ENCODE results near the gene ARID1B. TPM values are rescaled to one million over a fixed set of nuclear protein-coding genes. Genes with fewer than 3 reads are reported as not detected.

The ARID1B gene
- total and polyA plus RNA-seq, 9 of the 15 experiments (the other 6 are each of a cell fraction or from before 2014, with no cell fraction given) = 12.5 to 50.5 (median 25.8) TPM

DNA sequence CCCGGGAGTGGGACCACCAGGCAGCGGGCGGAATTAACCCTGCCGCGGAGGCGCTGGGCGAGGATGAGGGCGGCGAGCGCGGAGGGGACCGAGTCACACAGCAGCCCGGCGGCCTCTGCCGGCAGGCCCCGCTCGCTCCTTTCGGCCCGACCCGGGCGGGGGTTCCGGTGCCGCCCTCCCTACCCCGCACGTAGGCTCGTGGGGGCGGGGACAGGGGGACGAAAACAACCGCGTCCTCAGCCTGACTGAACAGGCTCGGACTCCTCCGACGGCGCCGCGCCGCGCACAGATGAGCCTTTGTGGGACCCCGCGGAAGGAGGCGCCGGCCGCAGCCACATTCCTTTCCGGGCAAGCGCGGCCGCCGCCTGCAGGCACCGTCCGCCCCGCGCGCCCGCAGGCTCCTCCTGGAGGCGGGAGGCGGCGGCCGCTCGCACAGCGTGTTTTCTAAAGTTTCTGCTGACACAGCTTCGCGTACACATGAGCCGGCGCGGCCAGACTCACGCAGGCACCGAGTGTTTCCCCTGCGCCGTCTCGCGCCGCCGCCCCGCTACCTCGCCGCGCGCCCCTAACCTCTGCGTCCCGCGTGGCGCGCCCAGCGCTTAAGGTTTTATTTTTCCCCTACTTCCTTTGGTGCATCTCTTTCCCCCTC is 244.3 kb downstream of the ARID1B start (continued):
- TF ChIP-seq, protein P1, sequence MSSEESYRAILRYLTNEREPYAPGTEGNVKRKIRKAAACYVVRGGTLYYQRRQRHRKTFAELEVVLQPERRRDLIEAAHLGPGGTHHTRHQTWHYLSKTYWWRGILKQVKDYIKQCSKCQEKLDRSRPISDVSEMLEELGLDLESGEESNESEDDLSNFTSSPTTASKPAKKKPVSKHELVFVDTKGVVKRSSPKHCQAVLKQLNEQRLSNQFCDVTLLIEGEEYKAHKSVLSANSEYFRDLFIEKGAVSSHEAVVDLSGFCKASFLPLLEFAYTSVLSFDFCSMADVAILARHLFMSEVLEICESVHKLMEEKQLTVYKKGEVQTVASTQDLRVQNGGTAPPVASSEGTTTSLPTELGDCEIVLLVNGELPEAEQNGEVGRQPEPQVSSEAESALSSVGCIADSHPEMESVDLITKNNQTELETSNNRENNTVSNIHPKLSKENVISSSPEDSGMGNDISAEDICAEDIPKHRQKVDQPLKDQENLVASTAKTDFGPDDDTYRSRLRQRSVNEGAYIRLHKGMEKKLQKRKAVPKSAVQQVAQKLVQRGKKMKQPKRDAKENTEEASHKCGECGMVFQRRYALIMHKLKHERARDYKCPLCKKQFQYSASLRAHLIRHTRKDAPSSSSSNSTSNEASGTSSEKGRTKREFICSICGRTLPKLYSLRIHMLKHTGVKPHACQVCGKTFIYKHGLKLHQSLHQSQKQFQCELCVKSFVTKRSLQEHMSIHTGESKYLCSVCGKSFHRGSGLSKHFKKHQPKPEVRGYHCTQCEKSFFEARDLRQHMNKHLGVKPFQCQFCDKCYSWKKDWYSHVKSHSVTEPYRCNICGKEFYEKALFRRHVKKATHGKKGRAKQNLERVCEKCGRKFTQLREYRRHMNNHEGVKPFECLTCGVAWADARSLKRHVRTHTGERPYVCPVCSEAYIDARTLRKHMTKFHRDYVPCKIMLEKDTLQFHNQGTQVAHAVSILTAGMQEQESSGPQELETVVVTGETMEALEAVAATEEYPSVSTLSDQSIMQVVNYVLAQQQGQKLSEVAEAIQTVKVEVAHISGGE (CRISPR knock-in tag; IDR thresholded peaks at IDR 0.05) = peak in 2 of 3 experiments; percentile 48 to 91; a peak in 4 of 6 replicates
- TF ChIP-seq FIP1L1 (IDR thresholded peaks at IDR 0.05; ENCODE audit: low read depth, low read length, poor library complexity, severe bottlenecking) (peak; percentile 86), ZNF507 (tag; conservative IDR thresholded peaks at IDR 0.05) (no peak), MTA3 (IDR thresholded peaks at IDR 0.05; ENCODE audit: borderline replicate concordance) (peak; percentile 92; the same call in 1 of the 2 replicates), SMAD2 (IDR thresholded peaks at IDR 0.05; ENCODE audit: low read depth, low read length) (no peak), ELF4 (CRISPR knock-in tag; IDR thresholded peaks at IDR 0.05) (0 out of 2 replicates have a peak, but pooled peaks have one; percentile 14), NCOA1 (IDR thresholded peaks at IDR 0.05; ENCODE audit: low read depth) (0 out of 2 replicates have a peak, but pooled peaks have one; percentile 26), PML (IDR thresholded peaks at IDR 0.05; ENCODE audit: low read length) (peak; percentile 83), TAF9B (IDR thresholded peaks at IDR 0.05; ENCODE audit: partially characterized antibody) (peak; percentile 72), NFIX (CRISPR knock-in tag; IDR thresholded peaks at IDR 0.05; ENCODE audit: low read depth) (no peak), TARDBP (IDR thresholded peaks at IDR 0.05) (peak; percentile 69; the same call in 1 of the 2 replicates), ARNT (IDR thresholded peaks at IDR 0.05) (no peak; a peak in 1 of 4 replicates)
- TF ChIP-seq, protein P2, sequence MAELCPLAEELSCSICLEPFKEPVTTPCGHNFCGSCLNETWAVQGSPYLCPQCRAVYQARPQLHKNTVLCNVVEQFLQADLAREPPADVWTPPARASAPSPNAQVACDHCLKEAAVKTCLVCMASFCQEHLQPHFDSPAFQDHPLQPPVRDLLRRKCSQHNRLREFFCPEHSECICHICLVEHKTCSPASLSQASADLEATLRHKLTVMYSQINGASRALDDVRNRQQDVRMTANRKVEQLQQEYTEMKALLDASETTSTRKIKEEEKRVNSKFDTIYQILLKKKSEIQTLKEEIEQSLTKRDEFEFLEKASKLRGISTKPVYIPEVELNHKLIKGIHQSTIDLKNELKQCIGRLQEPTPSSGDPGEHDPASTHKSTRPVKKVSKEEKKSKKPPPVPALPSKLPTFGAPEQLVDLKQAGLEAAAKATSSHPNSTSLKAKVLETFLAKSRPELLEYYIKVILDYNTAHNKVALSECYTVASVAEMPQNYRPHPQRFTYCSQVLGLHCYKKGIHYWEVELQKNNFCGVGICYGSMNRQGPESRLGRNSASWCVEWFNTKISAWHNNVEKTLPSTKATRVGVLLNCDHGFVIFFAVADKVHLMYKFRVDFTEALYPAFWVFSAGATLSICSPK (IDR thresholded peaks at IDR 0.05; ENCODE audit: borderline replicate concordance) = no peak
- TF ChIP-seq, protein P3, sequence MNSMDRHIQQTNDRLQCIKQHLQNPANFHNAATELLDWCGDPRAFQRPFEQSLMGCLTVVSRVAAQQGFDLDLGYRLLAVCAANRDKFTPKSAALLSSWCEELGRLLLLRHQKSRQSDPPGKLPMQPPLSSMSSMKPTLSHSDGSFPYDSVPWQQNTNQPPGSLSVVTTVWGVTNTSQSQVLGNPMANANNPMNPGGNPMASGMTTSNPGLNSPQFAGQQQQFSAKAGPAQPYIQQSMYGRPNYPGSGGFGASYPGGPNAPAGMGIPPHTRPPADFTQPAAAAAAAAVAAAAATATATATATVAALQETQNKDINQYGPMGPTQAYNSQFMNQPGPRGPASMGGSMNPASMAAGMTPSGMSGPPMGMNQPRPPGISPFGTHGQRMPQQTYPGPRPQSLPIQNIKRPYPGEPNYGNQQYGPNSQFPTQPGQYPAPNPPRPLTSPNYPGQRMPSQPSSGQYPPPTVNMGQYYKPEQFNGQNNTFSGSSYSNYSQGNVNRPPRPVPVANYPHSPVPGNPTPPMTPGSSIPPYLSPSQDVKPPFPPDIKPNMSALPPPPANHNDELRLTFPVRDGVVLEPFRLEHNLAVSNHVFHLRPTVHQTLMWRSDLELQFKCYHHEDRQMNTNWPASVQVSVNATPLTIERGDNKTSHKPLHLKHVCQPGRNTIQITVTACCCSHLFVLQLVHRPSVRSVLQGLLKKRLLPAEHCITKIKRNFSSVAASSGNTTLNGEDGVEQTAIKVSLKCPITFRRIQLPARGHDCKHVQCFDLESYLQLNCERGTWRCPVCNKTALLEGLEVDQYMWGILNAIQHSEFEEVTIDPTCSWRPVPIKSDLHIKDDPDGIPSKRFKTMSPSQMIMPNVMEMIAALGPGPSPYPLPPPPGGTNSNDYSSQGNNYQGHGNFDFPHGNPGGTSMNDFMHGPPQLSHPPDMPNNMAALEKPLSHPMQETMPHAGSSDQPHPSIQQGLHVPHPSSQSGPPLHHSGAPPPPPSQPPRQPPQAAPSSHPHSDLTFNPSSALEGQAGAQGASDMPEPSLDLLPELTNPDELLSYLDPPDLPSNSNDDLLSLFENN (IDR thresholded peaks at IDR 0.05; ENCODE audit: low read depth in 2 of 2, low read length in 2 of 2) = 0 out of 4 replicates have a peak, but pooled peaks of 1 of the 2 experiments have one; percentile 27
- TF ChIP-seq, protein P4, sequence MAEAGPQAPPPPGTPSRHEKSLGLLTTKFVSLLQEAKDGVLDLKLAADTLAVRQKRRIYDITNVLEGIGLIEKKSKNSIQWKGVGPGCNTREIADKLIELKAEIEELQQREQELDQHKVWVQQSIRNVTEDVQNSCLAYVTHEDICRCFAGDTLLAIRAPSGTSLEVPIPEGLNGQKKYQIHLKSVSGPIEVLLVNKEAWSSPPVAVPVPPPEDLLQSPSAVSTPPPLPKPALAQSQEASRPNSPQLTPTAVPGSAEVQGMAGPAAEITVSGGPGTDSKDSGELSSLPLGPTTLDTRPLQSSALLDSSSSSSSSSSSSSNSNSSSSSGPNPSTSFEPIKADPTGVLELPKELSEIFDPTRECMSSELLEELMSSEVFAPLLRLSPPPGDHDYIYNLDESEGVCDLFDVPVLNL (CRISPR knock-in tag; IDR thresholded peaks at IDR 0.05; ENCODE audit: low read depth) = no peak
- TF ChIP-seq, protein P5, sequence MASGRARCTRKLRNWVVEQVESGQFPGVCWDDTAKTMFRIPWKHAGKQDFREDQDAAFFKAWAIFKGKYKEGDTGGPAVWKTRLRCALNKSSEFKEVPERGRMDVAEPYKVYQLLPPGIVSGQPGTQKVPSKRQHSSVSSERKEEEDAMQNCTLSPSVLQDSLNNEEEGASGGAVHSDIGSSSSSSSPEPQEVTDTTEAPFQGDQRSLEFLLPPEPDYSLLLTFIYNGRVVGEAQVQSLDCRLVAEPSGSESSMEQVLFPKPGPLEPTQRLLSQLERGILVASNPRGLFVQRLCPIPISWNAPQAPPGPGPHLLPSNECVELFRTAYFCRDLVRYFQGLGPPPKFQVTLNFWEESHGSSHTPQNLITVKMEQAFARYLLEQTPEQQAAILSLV (tag; IDR thresholded peaks at IDR 0.05) = no peak
